Keratinocyte (primary cell): Measurements from ENCODE around the gene ZBED3. TPM values are rescaled to one million over a fixed set of nuclear protein-coding genes. Genes with fewer than 3 reads are reported as not detected.
A peak's percentile ranks its signal among the peaks of the same experiment; 100 is the strongest.

Experiments
- DNase-seq: peaks from one replicate; pipeline ENCODE4 v3.0.0-alpha.2; 2011; ENCODE audit warnings: low read depth, missing footprints, low spot score
- FAIRE-seq: peaks from 2 replicates; lab custom pipeline; 2011; peaks lifted over from hg19 to GRCh38; lab: Jason Lieb, UNC
- H2AFZ ChIP-seq: 2 replicates; pipeline ENCODE4 v1.6.0; 2012; ENCODE audit warnings: low read length, control low read depth, inconsistent platforms; ENCODE audit not compliant: control insufficient read depth
- H3K27ac ChIP-seq: 2 replicates; pipeline ENCODE4 v1.5.1; 2011; ENCODE audit warnings: low read length; ENCODE audit not compliant: control insufficient read depth, insufficient read depth
- H3K27me3 ChIP-seq: 3 replicates; pipeline ENCODE4 v1.6.0; 2011; ENCODE audit warnings: low read length; ENCODE audit not compliant: control insufficient read depth, insufficient read depth; ENCODE audit errors: extremely low read depth
- H3K36me3 ChIP-seq, 2 experiments: 2 replicates in 1 of 2; 3 replicates in 1 of 2; pipeline ENCODE4 v1.5.1; 2011; ENCODE audit warnings: low read length in 2 of 2, mild to moderate bottlenecking in 1 of 2; ENCODE audit not compliant: control insufficient read depth in 2 of 2, insufficient read depth in 2 of 2; ENCODE audit errors: extremely low read depth in 1 of 2
- H3K4me1 ChIP-seq: 3 replicates; pipeline ENCODE4 v1.5.1; 2011; ENCODE audit warnings: low read length; ENCODE audit not compliant: control insufficient read depth, insufficient read depth; ENCODE audit errors: extremely low read depth
- H3K4me2 ChIP-seq: 3 replicates; pipeline ENCODE4 v1.6.0; 2011; ENCODE audit warnings: low read depth, low read length; ENCODE audit not compliant: control insufficient read depth, insufficient read depth; ENCODE audit errors: extremely low read depth
- H3K4me3 ChIP-seq, 3 experiments: fragments of 200-600 bp in 1 of 3; sonication (generic) in 1 of 3; 2 replicates in 2 of 3; 3 replicates in 1 of 3; pipeline ENCODE4 v1.5.1; 2011 to 2016; ENCODE audit warnings: low read length in 3 of 3, mild to moderate bottlenecking in 3 of 3, control low read depth in 2 of 3, inconsistent platforms in 1 of 3, low read depth in 1 of 3, mixed read lengths in 1 of 3, mixed run types in 1 of 3, moderate library complexity in 1 of 3; ENCODE audit not compliant: control insufficient read depth in 2 of 3, insufficient read depth in 2 of 3; ENCODE audit errors: extremely low read depth in 1 of 3
- H3K79me2 ChIP-seq: 2 replicates; pipeline ENCODE4 v1.6.0; 2012; ENCODE audit warnings: low read length; ENCODE audit not compliant: control insufficient read depth, insufficient read depth
- H3K9ac ChIP-seq: 3 replicates; pipeline ENCODE4 v1.6.0; 2011; ENCODE audit warnings: low read length; ENCODE audit not compliant: control insufficient read depth, insufficient read depth; ENCODE audit errors: extremely low read depth
- H3K9me1 ChIP-seq: 3 replicates; pipeline ENCODE4 v1.6.0; 2011; ENCODE audit warnings: low read length; ENCODE audit not compliant: control insufficient read depth, insufficient read depth; ENCODE audit errors: extremely low read depth
- H3K9me3 ChIP-seq: 2 replicates; pipeline ENCODE4 v1.5.1; 2012; ENCODE audit warnings: low read depth, low read length; ENCODE audit not compliant: control insufficient read depth
- H4K20me1 ChIP-seq: 3 replicates; pipeline ENCODE4 v1.6.0; 2011; ENCODE audit warnings: low read length; ENCODE audit not compliant: control insufficient read depth, insufficient read depth; ENCODE audit errors: extremely low read depth
- CTCF ChIP-seq, 3 experiments: IDR thresholded peaks in 1 of 3; conservative IDR thresholded peaks in 1 of 3; optimal IDR thresholded peaks in 1 of 3; 2 replicates in 2 of 3; 3 replicates in 1 of 3; pipeline versions ENCODE3 to v1.5.1; 2011; ENCODE audit warnings: low read length in 3 of 3, mild to moderate bottlenecking in 3 of 3, moderate library complexity in 2 of 3, control low read depth in 1 of 3, inconsistent platforms in 1 of 3; ENCODE audit not compliant: insufficient read depth in 2 of 3; ENCODE audit errors: extremely low read depth in 1 of 3
- EZH2 ChIP-seq: IDR thresholded peaks from one replicate; pipeline ENCODE4 v1.6.1; 2012; ENCODE audit warnings: inconsistent platforms, mild to moderate bottlenecking, low read length, moderate library complexity
- dilution Hi-C: fragments of 300-500 bp; cut with MboI; formaldehyde crosslinking; loops from one replicate; pipeline ENCODE4 v1.7.0; 2020; ENCODE audit warnings: low sequenced_read_pairs; ENCODE audit not compliant: extremely low pct_ligation_motif_present
- polyA plus RNA-seq, 5 experiments: library from polyadenylated mRNA; depleted of rRNA in 3 of 5; stranded (reverse) in 3 of 5; stranded (forward) in 1 of 5; unstranded in 1 of 5; fragments of >200 nt; gene quantifications; 1 replicate in 1 of 5; 2 replicates in 3 of 5; 3 replicates in 1 of 5; pipeline versions ENCODE4 v1.2.1 to v1.2.3, GENCODE V29; 2011 to 2012; ENCODE audit warnings: missing spikeins in 2 of 5, low read depth in 1 of 5, low replicate concordance in 1 of 5

Gene ZBED3
- polyA plus RNA-seq, 1 donor (not counting 4 experiments of a cell fraction or from before 2014, with no cell fraction given): 0.59 TPM

GRCh38 chr5:77032635-77033034 is 54.5 kb downstream of the ZBED3 start:
- H3K27me3 ChIP-seq: no peaks in the 10 kb centered on the region
- H3K4me1 ChIP-seq: peaks cover 6% of the 10 kb centered on the region
- no peaks in the 10 kb centered on the region for H4K20me1 ChIP-seq
- DNase-seq (no peak), FAIRE-seq (no peak)
- H3K9ac ChIP-seq: no peak overlapping the region
- no peak overlapping the region for H2AFZ ChIP-seq
- no peak for TF ChIP-seq CTCF (optimal IDR thresholded peaks at IDR 0.05 in 1 of 3, IDR thresholded peaks at IDR 0.05 in 1 of 3, conservative IDR thresholded peaks at IDR 0.05 in 1 of 3; ENCODE audit: extremely low read depth in 1 of 3, insufficient read depth in 2 of 3, low read length in 3 of 3)
- no peak for TF ChIP-seq EZH2
- dilution Hi-C loops: no loop called here
- peaks cover 2 to 10% of the 10 kb centered on the region in 2 experiments for H3K36me3 ChIP-seq
- H3K9me3 ChIP-seq: no peaks in the 10 kb centered on the region
- no peak overlapping the region for H3K4me2 ChIP-seq
- no peaks in the 10 kb centered on the region for H3K9me1 ChIP-seq
- no peak overlapping the region for H3K27ac ChIP-seq
- H3K4me3 ChIP-seq: no peak overlapping the region
- peaks cover 24% of the 10 kb centered on the region for H3K79me2 ChIP-seq

- Histone ChIP-seq H2AFZ (no peak overlapping the region), H3K9me1 (no peaks in the 10 kb centered on the region), H3K79me2 (peaks cover 24% of the 10 kb centered on the region), H3K4me3 (no peak overlapping the region), H3K27ac (no peak overlapping the region), H3K36me3 (peaks cover 2 to 6% of the 10 kb centered on the region in 2 experiments), H3K9me3 (no peaks in the 10 kb centered on the region), H3K27me3 (no peaks in the 10 kb centered on the region), H4K20me1 (no peaks in the 10 kb centered on the region), H3K4me1 (peaks cover 6% of the 10 kb centered on the region), H3K9ac (no peak overlapping the region), H3K4me2 (peak overlapping the region; percentile 87)
- TF ChIP-seq CTCF (optimal IDR thresholded peaks at IDR 0.05 in 1 of 3, IDR thresholded peaks at IDR 0.05 in 1 of 3, conservative IDR thresholded peaks at IDR 0.05 in 1 of 3; ENCODE audit: extremely low read depth in 1 of 3, insufficient read depth in 2 of 3, low read length in 3 of 3) (no peak), EZH2 (no peak)
- dilution Hi-C loops: no loop called here
- DNase-seq: no peak
- FAIRE-seq: no peak
Observed at GRCh38 chr5:77031891-77032290, 55.2 kb downstream of the ZBED3 start.
